ENCODE data around the gene HDGFL2.

HDGFL2 gene

DNA sequence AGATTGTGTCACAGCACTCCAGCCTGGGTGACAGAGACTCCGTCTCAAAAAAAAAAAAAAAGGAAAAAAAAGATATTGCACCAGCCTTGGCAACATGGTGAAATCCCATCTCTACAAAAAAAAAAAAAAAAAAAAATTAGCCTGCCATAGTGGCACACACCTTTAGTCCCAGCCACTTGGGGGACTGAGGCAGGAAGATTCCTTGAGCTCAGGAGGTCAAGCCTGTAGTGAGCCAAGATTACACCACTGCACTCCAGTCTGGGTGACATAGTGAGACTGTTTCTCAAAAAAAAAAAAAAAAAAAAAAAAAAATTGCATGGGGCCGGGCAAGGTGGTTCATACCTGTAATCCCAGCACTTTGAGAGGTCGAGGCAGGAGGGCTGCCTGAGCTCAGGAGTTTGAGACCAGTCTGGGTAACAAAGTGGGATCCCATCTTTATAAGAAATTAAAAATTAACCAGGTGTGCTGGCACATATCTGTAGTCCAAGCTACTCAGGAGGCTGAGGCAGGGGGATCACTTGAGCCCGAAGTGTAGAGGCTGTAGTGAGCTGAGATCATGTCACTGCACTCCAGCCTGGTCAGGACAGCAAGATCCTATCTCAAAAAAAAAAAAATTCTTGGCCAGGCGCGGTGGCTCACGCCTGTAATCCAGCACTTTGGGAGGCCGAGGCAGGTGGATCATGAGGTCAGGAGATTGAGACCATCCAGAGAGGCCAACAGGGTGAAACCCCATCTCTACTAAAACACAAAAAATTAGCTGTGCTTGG is 7.1 kb upstream of the HDGFL2 start:
- no peak for DNase-seq (ENCODE audit: low read depth in 2 of 2)

GRCh38 chr19:4467835-4468234 is 4.3 kb upstream of the HDGFL2 start:
- DNase-seq (ENCODE audit: low read depth in 2 of 2) = no peak

GRCh38 chr19:4471403-4472173 is 509 bp upstream of the HDGFL2 start:
- DNase-seq (ENCODE audit: low read depth in 2 of 2) = peak; percentile 96 to 97

DNA sequence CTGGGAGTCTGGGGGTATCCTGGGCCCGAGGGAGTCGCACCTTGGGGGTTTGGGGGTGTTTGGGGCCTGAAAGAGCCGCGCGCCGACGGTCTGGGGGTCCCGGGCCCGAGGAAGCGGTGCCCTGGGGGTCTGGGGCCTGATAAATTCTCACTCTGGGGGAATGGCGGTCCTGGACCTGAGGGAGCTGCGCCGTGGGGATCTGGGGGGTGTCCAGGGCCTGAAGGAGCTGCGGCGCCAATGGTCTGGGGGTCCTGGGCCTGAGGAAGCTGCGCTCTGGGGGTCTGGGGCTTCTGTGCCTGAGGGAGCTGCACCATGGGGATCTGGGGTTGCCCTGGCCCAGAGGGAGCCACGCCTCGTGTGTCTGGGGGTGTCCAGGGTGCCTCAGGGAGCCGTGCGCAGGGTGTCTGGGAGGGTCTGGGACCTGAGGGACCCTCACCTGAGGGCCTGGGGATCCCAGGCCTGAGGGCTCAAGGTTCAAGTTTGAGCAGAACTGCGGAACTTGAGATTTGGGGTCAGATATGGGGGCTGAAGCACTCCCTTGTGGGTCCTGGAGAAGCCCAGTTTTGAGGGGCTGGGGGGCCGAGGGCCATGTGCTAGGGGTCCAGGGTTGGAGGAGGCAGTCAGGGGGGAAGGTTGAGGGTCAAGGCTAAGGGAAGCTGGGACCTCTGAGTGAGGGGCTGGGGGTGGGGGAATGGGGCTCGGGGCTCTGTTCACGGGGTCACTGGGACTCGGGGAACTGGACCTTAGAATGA is 1.1 kb downstream of the HDGFL2 start:
- DNase-seq (ENCODE audit: low read depth in 2 of 2) = no peak

GRCh38 chr19:4473763-4474513 is 1.8 kb downstream of the HDGFL2 start:
- no peak for DNase-seq (ENCODE audit: low read depth in 2 of 2)

DNA sequence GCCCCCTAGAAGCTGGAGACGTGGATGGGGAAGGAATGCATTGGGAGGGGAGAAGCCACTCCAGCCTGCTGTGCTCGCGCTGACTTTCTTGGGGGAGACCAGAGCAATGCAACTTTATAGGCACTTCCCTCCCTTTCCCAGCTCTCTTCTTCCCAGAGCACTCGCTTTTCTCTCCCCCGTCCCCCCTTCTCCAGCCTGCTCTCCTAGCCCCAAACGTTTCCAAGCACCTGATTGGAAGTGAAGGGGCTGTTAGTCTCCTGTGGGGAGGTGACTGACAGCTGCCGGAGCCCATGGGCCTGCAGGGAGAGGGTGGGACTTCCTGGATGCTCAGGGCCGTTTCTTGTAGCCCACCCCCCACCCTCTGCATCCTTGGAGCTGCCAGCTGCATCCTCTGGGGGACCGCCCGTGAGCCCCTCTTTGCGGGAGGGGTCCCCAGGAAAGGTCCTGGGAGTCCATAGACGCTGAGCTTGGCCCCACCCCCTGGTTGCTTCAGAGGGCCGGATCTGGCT is 2.5 kb downstream of the HDGFL2 start:
- DNase-seq (ENCODE audit: low read depth in 2 of 2) = peak in 1 of 2 donors; percentile 17

DNA sequence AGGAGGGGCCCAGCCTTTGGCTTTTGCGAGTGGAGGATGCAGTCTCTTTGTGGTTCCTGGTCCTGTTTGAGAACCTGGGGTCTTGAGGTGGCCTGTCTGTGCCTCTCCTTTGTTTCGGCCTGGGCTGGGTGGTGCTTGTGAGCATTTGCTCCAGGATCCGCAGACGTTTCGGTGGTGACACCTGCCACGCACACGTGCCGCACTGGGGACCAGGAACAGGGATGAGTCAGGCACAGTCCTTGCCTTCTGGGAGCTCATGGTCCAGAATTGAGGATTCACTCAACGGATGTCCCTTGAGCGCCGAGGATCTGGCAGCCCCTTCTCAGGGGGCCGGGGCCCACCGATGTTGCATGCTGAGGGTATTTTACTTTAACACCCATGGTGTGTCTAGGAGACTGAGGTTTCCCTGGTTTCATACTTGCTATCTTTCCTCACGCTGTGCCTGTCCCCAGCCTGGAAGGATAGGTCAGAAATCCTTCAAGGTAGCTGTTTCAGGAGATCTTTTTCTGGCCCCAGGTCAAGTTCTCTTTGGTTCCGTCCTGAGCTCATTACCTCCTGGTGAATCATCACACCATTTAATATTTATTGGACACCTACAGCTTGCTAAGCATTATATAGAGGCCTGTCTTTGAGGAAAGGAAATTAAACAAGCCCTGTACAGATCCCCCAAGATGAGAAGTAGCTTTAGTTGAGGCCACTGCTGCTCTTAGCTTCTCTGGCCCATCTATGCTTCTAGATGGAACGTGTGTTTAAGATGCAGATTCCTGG is 5.1 kb downstream of the HDGFL2 start:
- no peak for DNase-seq (ENCODE audit: low read depth in 2 of 2)

DNA sequence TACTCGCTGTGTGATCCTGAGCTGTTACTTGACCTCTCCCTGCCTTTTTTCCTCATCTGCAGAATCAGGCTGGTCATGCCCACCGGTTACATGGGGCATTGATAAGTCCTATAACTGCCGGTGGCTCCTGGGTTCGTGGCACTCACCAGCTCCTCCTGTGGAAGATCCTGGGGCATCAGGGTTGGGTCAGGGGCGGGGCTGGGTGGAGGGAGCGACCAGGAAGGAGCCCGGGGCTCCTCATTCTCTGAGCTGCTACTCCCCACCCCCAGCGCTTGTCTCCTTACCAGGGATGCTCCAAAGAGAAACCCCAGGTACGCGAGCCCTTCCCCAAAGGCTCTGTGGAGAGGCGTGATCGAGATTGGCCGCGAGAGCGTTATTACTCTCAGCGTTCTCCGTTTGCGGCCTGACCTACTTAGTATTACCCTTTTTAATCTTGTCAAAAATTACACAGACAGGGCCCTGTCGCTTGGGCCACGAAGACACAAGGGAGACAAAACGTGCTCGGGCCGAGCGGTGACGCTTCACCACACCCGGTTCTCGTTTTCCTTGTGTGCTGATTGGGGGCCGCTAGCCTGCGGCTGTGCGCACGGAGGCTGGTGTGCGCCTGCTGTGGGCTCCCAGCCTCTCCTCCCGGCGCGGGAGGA is 10.7 kb downstream of the HDGFL2 start:
- DNase-seq (ENCODE audit: low read depth in 2 of 2) = no peak

DNA sequence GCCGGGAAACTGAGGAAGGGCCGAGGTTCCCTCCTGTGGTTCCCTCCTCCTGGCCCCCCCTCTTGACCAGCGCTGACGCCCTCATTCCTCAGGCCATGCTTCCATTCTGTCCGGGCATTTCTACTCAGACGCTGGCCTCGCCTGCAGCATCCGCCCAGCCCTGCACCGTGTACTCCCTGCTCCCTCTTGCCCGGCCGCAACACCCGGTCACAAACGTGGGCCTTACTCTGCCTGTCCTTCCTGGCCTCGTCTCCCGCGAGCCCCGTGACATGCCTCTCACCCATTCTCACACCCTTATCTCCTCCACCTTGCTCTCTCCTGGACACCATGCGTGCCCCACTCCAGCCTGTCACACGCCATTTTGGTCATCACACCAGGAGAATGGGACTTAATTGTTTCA is 11.3 kb downstream of the HDGFL2 start:
- DNase-seq (ENCODE audit: low read depth in 2 of 2) = no peak

GRCh38 chr19:4487572-4487971 is 15.5 kb downstream of the HDGFL2 start:
- no peak for DNase-seq (ENCODE audit: low read depth in 2 of 2)

DNA sequence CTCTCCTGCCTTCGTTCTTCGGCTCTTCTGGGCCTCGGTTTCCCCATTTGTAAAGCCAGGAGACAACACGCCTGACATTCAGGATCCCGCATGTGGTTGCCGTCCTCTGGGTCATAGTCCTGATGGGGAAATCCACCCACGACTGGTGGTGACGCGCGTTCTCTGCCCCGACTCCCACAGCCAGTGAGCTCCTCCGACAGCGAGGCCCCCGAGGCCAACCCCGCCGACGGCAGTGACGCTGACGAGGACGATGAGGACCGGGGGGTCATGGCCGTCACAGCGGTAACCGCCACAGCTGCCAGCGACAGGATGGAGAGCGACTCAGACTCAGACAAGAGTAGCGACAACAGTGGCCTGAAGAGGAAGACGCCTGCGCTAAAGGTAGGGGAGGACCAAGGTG is 16.4 kb downstream of the HDGFL2 start:
- DNase-seq (ENCODE audit: low read depth in 2 of 2) = no peak

GRCh38 chr19:4491446-4491845 is 19.3 kb downstream of the HDGFL2 start:
- DNase-seq (ENCODE audit: low read depth in 2 of 2) = no peak

GRCh38 chr19:4492337-4493103 is 20.4 kb downstream of the HDGFL2 start:
- DNase-seq (ENCODE audit: low read depth in 2 of 2) = no peak

DNA sequence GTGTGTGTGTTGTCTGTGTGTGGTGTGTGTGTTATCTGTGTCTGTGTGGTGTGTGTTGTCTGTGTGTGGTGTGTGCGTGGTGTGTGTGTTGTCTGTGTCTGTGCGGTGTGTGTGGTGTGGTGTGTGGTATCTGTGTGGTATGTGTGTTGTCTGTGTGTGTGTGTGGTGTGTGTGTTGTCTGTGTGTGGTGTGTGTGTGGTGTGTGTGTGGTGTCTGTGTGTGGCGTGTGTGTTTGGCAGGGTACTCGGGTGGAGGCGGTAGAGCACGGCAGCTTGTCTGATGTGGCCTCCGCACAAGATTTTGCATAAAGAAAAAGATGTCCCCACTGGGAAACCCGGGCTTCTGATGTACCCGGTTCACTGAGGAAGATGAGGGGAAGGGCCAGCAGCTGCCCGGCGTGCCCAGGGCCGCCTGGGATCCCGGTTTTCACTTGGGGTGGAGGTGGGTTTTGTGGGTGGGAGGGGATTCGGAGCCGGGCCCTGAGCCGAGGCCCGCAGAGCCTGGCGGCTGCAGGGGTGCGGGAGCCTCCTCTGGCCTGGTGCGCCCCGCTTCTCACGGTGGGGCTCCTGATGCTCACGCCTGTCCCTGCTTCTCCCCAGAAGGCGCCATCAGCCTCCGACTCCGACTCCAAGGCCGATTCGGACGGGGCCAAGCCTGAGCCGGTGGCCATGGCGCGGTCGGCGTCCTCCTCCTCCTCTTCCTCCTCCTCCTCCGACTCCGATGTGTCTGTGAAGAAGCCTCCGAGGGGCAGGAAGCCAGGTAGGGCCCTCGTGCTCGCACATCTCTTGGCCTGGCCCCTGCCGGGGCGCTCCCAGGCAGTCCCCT is 21.2 kb downstream of the HDGFL2 start:
- DNase-seq (ENCODE audit: low read depth in 2 of 2) = no peak

- DNase-seq (ENCODE audit: low read depth in 2 of 2) = no peak
These were observed 22.0 kb downstream of the HDGFL2 start for GRCh38 chr19:4493929-4494690.

DNA sequence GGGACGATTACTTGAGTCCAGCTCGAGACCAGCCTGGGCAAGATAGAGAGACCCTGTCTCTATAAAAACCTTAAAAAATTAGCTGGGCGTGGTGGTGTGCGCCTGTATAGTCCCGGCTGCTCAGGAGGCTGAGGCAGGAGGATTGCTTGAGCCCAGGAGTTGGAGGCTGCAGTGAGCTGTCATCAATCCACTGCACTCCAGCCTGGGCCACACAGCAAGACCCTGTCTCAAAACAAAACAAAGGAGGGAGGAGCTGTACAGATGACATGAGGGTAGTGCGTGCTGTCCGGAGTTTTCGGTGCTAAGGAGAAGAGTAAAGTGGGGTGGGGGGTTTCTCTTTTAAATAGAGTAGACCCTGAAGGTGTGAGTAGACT is 22.6 kb downstream of the HDGFL2 start:
- no peak for DNase-seq (ENCODE audit: low read depth in 2 of 2)

- no peak for DNase-seq (ENCODE audit: low read depth in 2 of 2)
These were observed 23.4 kb downstream of the HDGFL2 start for GRCh38 chr19:4495471-4495870.

DNA sequence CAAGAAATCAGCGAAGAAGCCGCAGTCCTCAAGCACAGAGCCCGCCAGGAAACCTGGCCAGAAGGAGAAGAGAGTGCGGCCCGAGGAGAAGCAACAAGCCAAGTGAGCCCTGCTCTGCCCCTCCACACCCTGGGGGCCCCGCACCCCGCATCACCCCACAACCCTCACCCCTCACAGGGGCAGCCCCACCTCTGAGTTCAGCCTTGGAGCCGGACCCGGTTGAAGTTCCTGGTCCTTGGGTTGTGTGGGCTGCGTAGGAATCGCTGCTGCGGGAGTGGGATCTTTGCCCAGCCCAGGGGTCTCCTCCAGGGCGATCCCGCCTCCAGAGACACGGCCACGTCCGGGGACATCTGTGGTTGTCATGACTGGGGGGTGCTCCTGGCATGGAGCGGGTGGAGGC is 24.2 kb downstream of the HDGFL2 start:
- no peak for DNase-seq (ENCODE audit: low read depth in 2 of 2)
